Medulla oblongata (tissue), 1 donor: ENCODE measurements around the gene ZDHHC18.
"Not testable (repeated sequence)": the region's sequence is repeated elsewhere in the genome, so short reads cannot be mapped to it uniquely, and the experiment has no call there.

ENCODE experiments used
- DNase-seq: peaks from one replicate; pipeline ENCODE4 v3.0.0-alpha.2; 2015; ENCODE audit errors: extremely low spot score

ZDHHC18 gene

GRCh38 chr1:26832249-26832960 lies 5.9 kb downstream of the ZDHHC18 start:
- DNase-seq: no peak

- DNase-seq: no peak
Observed at GRCh38 chr1:26833432-26834405, 7.2 kb downstream of the ZDHHC18 start.

GRCh38 chr1:26837665-26838064 lies 11.2 kb downstream of the ZDHHC18 start:
- not testable (repeated sequence) for DNase-seq

GRCh38 chr1:26838474-26839338 lies 12.2 kb downstream of the ZDHHC18 start:
- no peak for DNase-seq

- DNase-seq: no peak
Observed at GRCh38 chr1:26839339-26839722, 12.8 kb downstream of the ZDHHC18 start.

- no peak for DNase-seq
Observed at GRCh38 chr1:26839779-26840178, 13.3 kb downstream of the ZDHHC18 start.

GRCh38 chr1:26844424-26845196 lies 18.1 kb downstream of the ZDHHC18 start:
- no peak for DNase-seq

- not testable (repeated sequence) for DNase-seq
Observed at GRCh38 chr1:26847826-26848225, 21.3 kb downstream of the ZDHHC18 start.

GRCh38 chr1:26848499-26848898 lies 22.0 kb downstream of the ZDHHC18 start:
- no peak for DNase-seq

- DNase-seq: no peak
Observed at GRCh38 chr1:26848941-26849774, 22.7 kb downstream of the ZDHHC18 start.

- DNase-seq: no peak
Observed at GRCh38 chr1:26851106-26851684, 24.7 kb downstream of the ZDHHC18 start.

GRCh38 chr1:26852701-26853100 lies 26.2 kb downstream of the ZDHHC18 start:
- DNase-seq: no peak

- DNase-seq: peak; percentile 83
Observed at GRCh38 chr1:26853156-26853555, 26.7 kb downstream of the ZDHHC18 start.

GRCh38 chr1:26853600-26853999 lies 27.1 kb downstream of the ZDHHC18 start:
- no peak for DNase-seq

GRCh38 chr1:26854906-26855305 lies 28.4 kb downstream of the ZDHHC18 start:
- no peak for DNase-seq

GRCh38 chr1:26855636-26856035 lies 29.1 kb downstream of the ZDHHC18 start:
- DNase-seq: no peak

- DNase-seq: no peak
Observed at GRCh38 chr1:26856181-26856580, 29.7 kb downstream of the ZDHHC18 start.

- DNase-seq: no peak
Observed at GRCh38 chr1:26856604-26857469, 30.3 kb downstream of the ZDHHC18 start.
